MCF 10A (cell line): ENCODE data around the gene GORASP2. TPM values are rescaled to one million over a fixed set of nuclear protein-coding genes. Genes with fewer than 3 reads are reported as not detected.

ENCODE experiments used
- BruUV-seq: library from RNA; stranded (reverse); fragments of 400-500 nt; replicated peaks from 2 replicates; lab custom pipeline; 2021; lab: Mats Ljungman, UMichigan
- CTCF ChIA-PET: fragments of 300-600 bp; sonication (Branson Sonifier 250); formaldehyde crosslinking; extraction: SDS; loops from one replicate; lab custom pipeline; 2021; ENCODE audit warnings: antibody characterized with exemption, inconsistent platforms; lab: Yijun Ruan, JAX
- POLR2A ChIA-PET: fragments of 300-600, 350-650 bp; sonication (Branson Sonifier 250); formaldehyde crosslinking; extraction: SDS; loops from one replicate; lab custom pipeline; 2020; ENCODE audit warnings: antibody characterized with exemption, inconsistent platforms; lab: Yijun Ruan, JAX
- DNase-seq: peaks from one replicate; pipeline ENCODE4 v3.0.0-alpha.2; 2018; ENCODE audit not compliant: unreplicated experiment
- H3K27ac Mint-ChIP-seq: one replicate; pipeline ENCODE4 v1.8.0; 2022; ENCODE audit warnings: mild to moderate bottlenecking, low read depth, mixed read lengths; ENCODE audit not compliant: unreplicated experiment
- H3K27me3 Mint-ChIP-seq: one replicate; pipeline ENCODE4 v1.8.0; 2022; ENCODE audit warnings: mixed read lengths; ENCODE audit not compliant: insufficient read depth, unreplicated experiment
- H3K36me3 Mint-ChIP-seq: one replicate; pipeline ENCODE4 v1.8.0; 2022; ENCODE audit warnings: mild to moderate bottlenecking, moderate library complexity, mixed read lengths; ENCODE audit not compliant: insufficient read depth, unreplicated experiment
- H3K4me1 Mint-ChIP-seq: one replicate; pipeline ENCODE4 v1.8.0; 2022; ENCODE audit warnings: mixed read lengths; ENCODE audit not compliant: insufficient read depth, unreplicated experiment
- H3K4me3 Mint-ChIP-seq: one replicate; pipeline ENCODE4 v1.8.0; 2022; ENCODE audit warnings: mild to moderate bottlenecking, moderate library complexity, mixed read lengths; ENCODE audit not compliant: unreplicated experiment
- H3K9me3 Mint-ChIP-seq: one replicate; pipeline ENCODE4 v1.8.0; 2022; ENCODE audit warnings: mixed read lengths; ENCODE audit not compliant: unreplicated experiment
- CTCF ChIP-seq: fragments of 200-600 bp; IDR thresholded peaks from one replicate; pipeline ENCODE4 v1.8.0; 2022; ENCODE audit warnings: antibody characterized with exemption, mild to moderate bottlenecking; ENCODE audit not compliant: unreplicated experiment
- intact Hi-C: fragments of 100-400 bp; cut with micrococcal nuclease; formaldehyde crosslinking; loops from 2 replicates; pipeline ENCODE4 v1.14.1; 2022
- total RNA-seq: library from RNA; stranded (reverse); gene quantifications from 2 replicates; pipeline ENCODE4 v1.2.3, GENCODE V29; 2022

GORASP2 gene
- total RNA-seq, 1 experiment from 2014 or later, result 140 TPM

- Mint-ChIP-seq H3K4me3 (peak overlapping the region; percentile 86), H3K27me3 (no peaks in the 10 kb centered on the region), H3K27ac (peak overlapping the region; percentile 99), H3K4me1 (peaks cover 29% of the 10 kb centered on the region), H3K9me3 (peaks cover 9% of the 10 kb centered on the region), H3K36me3 (peaks cover 14% of the 10 kb centered on the region)
- intact Hi-C loops, result loop anchor here (1.0 kb wide), 1 partner anchor 228 kb away; no protein-coding TSS in a partner anchor
- CTCF ChIA-PET, result no interaction called here
- DNase-seq, result no peak
- POLR2A ChIA-PET, result interaction anchor here (0.9 to 4.5 kb wide), 13 partner anchors 14 to 593 kb away, joined by 3 to 52 read pairs (median 9); partner anchors contain the start of genes DCAF17, GAD1 and METTL8
- TF ChIP-seq CTCF, result no peak
- no TSS peak for BruUV-seq
Measured at GRCh38 chr2:170930991-170931266, 1.9 kb downstream of the GORASP2 start.

- H3K4me3 Mint-ChIP-seq, result peak overlapping the region; percentile 86
- intact Hi-C loops, result no loop called here
- no TSS peak for BruUV-seq
- POLR2A ChIA-PET, result interaction anchor here (0.6 to 1.3 kb wide), 5 partner anchors 9 to 1632 kb away, joined by 3 to 5 read pairs (median 4); partner anchors contain the start of gene GAD1
- H3K27me3 Mint-ChIP-seq, result no peaks in the 10 kb centered on the region
- CTCF ChIA-PET, result interaction anchor here (0.6 to 0.7 kb wide), 4 partner anchors 9 to 562 kb away, joined by 3 read pairs; no protein-coding TSS in a partner anchor
- DNase-seq, result no peak
- no peak for TF ChIP-seq CTCF
- H3K4me1 Mint-ChIP-seq, result peaks cover 22% of the 10 kb centered on the region
- peaks cover under 1% of the 10 kb centered on the region for H3K9me3 Mint-ChIP-seq
- H3K27ac Mint-ChIP-seq, result no peak overlapping the region
- peaks cover 26% of the 10 kb centered on the region for H3K36me3 Mint-ChIP-seq
Measured at GRCh38 chr2:170932166-170932565, 3.1 kb downstream of the GORASP2 start.

GRCh38 chr2:170932948-170933347, 3.9 kb downstream of the GORASP2 start:
- no peak for DNase-seq
- POLR2A ChIA-PET, result interaction anchor here (0.5 to 1.3 kb wide), 5 partner anchors 8 to 990 kb away, joined by 3 to 5 read pairs (median 4); partner anchors contain the start of gene GAD1
- H3K36me3 Mint-ChIP-seq, result peaks cover 31% of the 10 kb centered on the region
- intact Hi-C loops, result no loop called here
- H3K4me3 Mint-ChIP-seq, result no peak overlapping the region
- H3K9me3 Mint-ChIP-seq, result no peaks in the 10 kb centered on the region
- no peaks in the 10 kb centered on the region for H3K27me3 Mint-ChIP-seq
- H3K4me1 Mint-ChIP-seq, result peaks cover 18% of the 10 kb centered on the region
- no TSS peak for BruUV-seq
- no peak for TF ChIP-seq CTCF
- no peak overlapping the region for H3K27ac Mint-ChIP-seq
- CTCF ChIA-PET, result interaction anchor here (0.6 kb wide), 2 partner anchors 510 to 563 kb away, joined by 3 read pairs; no protein-coding TSS in a partner anchor

DNA sequence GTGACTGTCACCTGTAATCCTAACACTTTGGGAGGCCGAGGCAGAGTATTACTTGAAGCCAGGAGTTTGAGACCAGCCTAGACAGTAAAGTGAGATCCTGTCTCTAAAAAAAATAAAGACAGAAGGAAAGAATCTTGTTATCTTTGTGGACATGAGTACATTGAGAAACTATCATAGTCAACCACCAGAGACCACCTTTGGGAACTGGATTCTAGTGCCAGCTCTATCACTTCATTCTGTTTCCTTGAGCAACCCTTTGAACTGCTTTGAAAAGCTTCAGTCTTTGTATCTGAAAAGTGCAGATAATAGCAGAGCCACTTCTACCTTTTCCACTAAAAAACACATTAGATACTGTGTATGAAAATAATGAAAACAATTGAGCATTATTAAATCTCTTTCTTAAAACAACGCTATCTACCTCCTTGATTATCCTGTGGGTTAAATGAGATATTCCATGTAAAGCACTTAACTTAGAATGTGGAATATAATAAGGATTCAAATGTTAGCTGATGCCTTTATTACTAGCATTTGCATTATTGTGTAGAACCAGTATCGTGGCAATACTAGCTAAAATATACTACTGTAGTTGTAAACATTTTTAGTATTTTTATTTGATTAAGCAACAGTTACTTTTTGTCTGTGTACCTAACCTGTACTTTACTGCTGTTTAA, 8.8 kb downstream of the GORASP2 start:
- DNase-seq, result no peak
- POLR2A ChIA-PET, result interaction anchor here (2.5 to 2.8 kb wide), 2 partner anchors 8 to 9 kb away, joined by 8 to 24 read pairs; partner anchors contain the start of gene GORASP2
- peaks cover 34% of the 10 kb centered on the region for H3K36me3 Mint-ChIP-seq

More for the DNA sequence above, 8.8 kb downstream of the GORASP2 start:
- TF ChIP-seq CTCF, result no peak
- no TSS peak for BruUV-seq
- Mint-ChIP-seq H3K4me1 (peaks cover 26% of the 10 kb centered on the region), H3K4me3 (no peak overlapping the region), H3K27me3 (no peaks in the 10 kb centered on the region), H3K27ac (no peak overlapping the region), H3K9me3 (no peaks in the 10 kb centered on the region)
- intact Hi-C loops, result no loop called here
- CTCF ChIA-PET, result interaction anchor here (1.6 to 3.5 kb wide), 2 partner anchors 9 to 35 kb away, joined by 4 to 15 read pairs; partner anchors contain the start of gene GORASP2
